K562 (cell line): ENCODE measurements around the gene JUND. TPM values are rescaled to one million over a fixed set of nuclear protein-coding genes. Genes with fewer than 3 reads are reported as not detected.

Experiments
- BCLAF1 ChIP-seq, 2 experiments: fragments of 450-650 bp in 1 of 2; IDR thresholded peaks; 2 replicates each; pipeline ENCODE4 v1.6.1; 2011 to 2017; ENCODE audit warnings: low read depth in 2 of 2, antibody characterized with exemption in 1 of 2, borderline replicate concordance in 1 of 2, low read length in 1 of 2, mild to moderate bottlenecking in 1 of 2, mixed read lengths in 1 of 2; ENCODE audit not compliant: control insufficient read depth in 1 of 2
- ERF ChIP-seq: fragments of 450-650 bp; formaldehyde crosslinking; IDR thresholded peaks from 2 replicates; pipeline ENCODE4 v1.4.0; 2020; ENCODE audit warnings: mild to moderate bottlenecking, mixed read lengths
- ESRRA ChIP-seq: fragments of 450-650 bp; IDR thresholded peaks from 2 replicates; pipeline ENCODE4 v1.6.1; 2014; ENCODE audit warnings: low read depth, mild to moderate bottlenecking, moderate library complexity, borderline replicate concordance
- ETS2 ChIP-seq: IDR thresholded peaks from 2 replicates; pipeline ENCODE4 v1.6.1; 2016; ENCODE audit warnings: borderline replicate concordance, missing genetic modification characterization, mild to moderate bottlenecking, moderate library complexity, missing compliant biosample characterization; ENCODE audit not compliant: poor library complexity, severe bottlenecking
- MEIS2 ChIP-seq: fragments of 450-650 bp; IDR thresholded peaks from 2 replicates; pipeline ENCODE4 v1.6.1; 2014; ENCODE audit warnings: mild to moderate bottlenecking; ENCODE audit not compliant: partially characterized antibody
- NFATC3 ChIP-seq: fragments of 450-650 bp; IDR thresholded peaks from 2 replicates; pipeline ENCODE4 v1.6.1; 2017; ENCODE audit warnings: mild to moderate bottlenecking
- RERE ChIP-seq: sonication (generic); formaldehyde crosslinking; IDR thresholded peaks from 2 replicates; pipeline ENCODE4 v1.8.0; 2023; ENCODE audit warnings: missing genetic modification reagents, mild to moderate bottlenecking, borderline replicate concordance
- RFX7 ChIP-seq: fragments of 250-450 bp; sonication (Bioruptor Pico); IDR thresholded peaks from 2 replicates; pipeline ENCODE4 v1.5.1; 2021; ENCODE audit warnings: mild to moderate bottlenecking
- SAP30 ChIP-seq: fragments of 200-600 bp; sonication (generic); IDR thresholded peaks from 2 replicates; pipeline ENCODE4 v1.6.1; 2012; ENCODE audit warnings: borderline replicate concordance, low read depth, mild to moderate bottlenecking, moderate library complexity, low read length, control low read depth, inconsistent platforms; ENCODE audit not compliant: insufficient read depth, poor library complexity, severe bottlenecking
- SIRT6 ChIP-seq: IDR thresholded peaks from one replicate; pipeline ENCODE4 v1.6.1; 2012; ENCODE audit warnings: low read depth, mild to moderate bottlenecking, control low read depth, inconsistent platforms, low read length, moderate library complexity
- TFE3 ChIP-seq: fragments of 450-650 bp; formaldehyde crosslinking; IDR thresholded peaks from 2 replicates; pipeline ENCODE4 v1.4.0; 2020; ENCODE audit warnings: mild to moderate bottlenecking, mixed read lengths
- XRCC3 ChIP-seq: fragments of 450-650 bp; IDR thresholded peaks from 2 replicates; pipeline ENCODE4 v1.6.1; 2017; ENCODE audit warnings: mild to moderate bottlenecking, moderate library complexity
- YBX1 ChIP-seq: fragments of 450-650 bp; IDR thresholded peaks from 2 replicates; pipeline ENCODE4 v1.7.1; 2016; ENCODE audit warnings: mild to moderate bottlenecking
- polyA plus RNA-seq, 8 experiments: library from polyadenylated mRNA; depleted of rRNA in 4 of 8; stranded (reverse) in 5 of 8; unstranded in 3 of 8; fragments of >200 nt; fragmentation: Nextera tagmentation in 2 of 8; fragmentation: Illumina TruSeq in 1 of 8; extraction: Ambion mirVana in 2 of 8; extraction: Trizol in 1 of 8; gene quantifications; 2 replicates each; pipeline versions ENCODE4 v1.2.1 to v1.2.3, GENCODE V29; 2011 to 2014; ENCODE audit warnings: inconsistent platforms in 1 of 8, missing spikeins in 1 of 8
- total RNA-seq, 7 experiments: library from RNA; depleted of rRNA in 6 of 7; stranded (reverse); fragments of >200 nt in 6 of 7; fragmentation: Illumina TruSeq in 2 of 7; extraction: Trizol in 2 of 7; gene quantifications; 2 replicates each; pipeline versions ENCODE4 v1.2.1 to v1.2.3, GENCODE V29; 2011 to 2021; ENCODE audit warnings: low replicate concordance in 1 of 7
- TF ChIP-seq, protein P1 (sequence below), 2 experiments: IDR thresholded peaks; 2 replicates each; pipeline ENCODE4 v1.6.1; 2011; ENCODE audit warnings: borderline replicate concordance in 1 of 2, control low read depth in 1 of 2, low read depth in 1 of 2, low read length in 1 of 2, mild to moderate bottlenecking in 1 of 2, mixed read lengths in 1 of 2, moderate library complexity in 1 of 2; ENCODE audit not compliant: insufficient read depth in 1 of 2, insufficient read length in 1 of 2, poor library complexity in 1 of 2, severe bottlenecking in 1 of 2; ENCODE audit errors: extremely low read depth in 1 of 2

The JUND gene
- total and polyA plus RNA-seq, 9 of the 15 experiments (the other 6 are each of a cell fraction or from before 2014, with no cell fraction given), result 6.4 to 286 (median 42.3) TPM

DNA sequence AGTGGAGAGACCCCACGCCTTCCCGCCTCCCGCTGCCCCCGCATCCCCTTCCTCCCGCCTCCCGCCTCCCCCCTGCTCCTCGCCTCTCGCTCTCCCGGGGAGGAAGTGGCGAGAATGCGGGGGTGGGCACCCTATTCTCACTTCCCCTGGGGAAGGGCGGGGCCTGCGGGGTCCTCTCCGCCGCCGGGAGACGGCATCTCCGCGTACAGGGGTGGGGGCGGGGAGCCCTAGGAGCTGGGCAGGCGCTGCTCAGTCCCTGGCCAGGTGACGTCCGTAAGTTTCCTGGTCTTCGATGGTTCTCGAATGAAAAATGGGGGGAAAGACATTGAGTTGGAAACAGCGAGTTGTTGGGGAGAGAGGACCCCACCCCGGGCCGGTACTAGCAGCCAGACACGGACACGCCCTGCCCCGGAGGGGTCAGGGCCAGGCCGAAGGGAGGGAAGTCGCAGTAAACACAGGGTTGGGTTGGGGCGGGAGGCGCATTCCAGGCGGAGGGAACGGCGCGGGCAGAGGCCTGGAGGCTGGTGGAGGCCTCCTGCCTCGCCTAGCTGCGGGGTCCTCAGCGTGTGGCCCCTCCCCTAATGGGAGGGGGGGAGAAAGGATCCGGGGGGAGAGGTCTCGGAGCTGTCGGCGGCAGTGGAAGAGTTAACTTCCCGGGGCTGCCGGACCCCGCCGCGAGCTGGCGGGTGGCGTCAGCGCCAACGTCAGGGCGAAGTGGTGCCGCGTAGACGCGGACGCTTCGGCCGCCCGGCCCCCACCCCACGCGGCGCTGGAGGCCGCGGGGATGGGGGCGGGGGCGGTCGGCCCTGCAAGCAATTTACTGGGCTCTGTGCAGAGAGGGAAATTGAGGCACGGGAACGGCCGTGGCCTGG is 10.4 kb upstream of the JUND start (continued):
- TF ChIP-seq BCLAF1 (IDR thresholded peaks at IDR 0.05; ENCODE audit: borderline replicate concordance in 1 of 2, control insufficient read depth in 1 of 2, low read depth in 2 of 2, low read length in 1 of 2) (no peak), RFX7 (no peak), SAP30 (no peak), ETS2 (tag) (no peak), ESRRA (no peak), SIRT6 (no peak), XRCC3 (no peak), YBX1 (no peak), MEIS2 (no peak), ERF (peak; percentile 76; the same call in 1 of the 2 replicates), TFE3 (CRISPR knock-in tag) (no peak), NFATC3 (no peak), RERE (CRISPR knock-in tag) (no peak)
- TF ChIP-seq, protein P1, sequence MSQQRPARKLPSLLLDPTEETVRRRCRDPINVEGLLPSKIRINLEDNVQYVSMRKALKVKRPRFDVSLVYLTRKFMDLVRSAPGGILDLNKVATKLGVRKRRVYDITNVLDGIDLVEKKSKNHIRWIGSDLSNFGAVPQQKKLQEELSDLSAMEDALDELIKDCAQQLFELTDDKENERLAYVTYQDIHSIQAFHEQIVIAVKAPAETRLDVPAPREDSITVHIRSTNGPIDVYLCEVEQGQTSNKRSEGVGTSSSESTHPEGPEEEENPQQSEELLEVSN (IDR thresholded peaks at IDR 0.05; ENCODE audit: borderline replicate concordance in 1 of 2, extremely low read depth in 1 of 2, insufficient read depth in 1 of 2, insufficient read length in 1 of 2, low read depth in 1 of 2, low read length in 1 of 2, poor library complexity in 1 of 2, severe bottlenecking in 1 of 2), result peak; percentile 79 to 83
